ENCODE data around the gene FDX2. TPM values are rescaled to one million over a fixed set of nuclear protein-coding genes. Genes with fewer than 3 reads are reported as not detected.

The FDX2 gene
- total and polyA plus RNA-seq, 2 of the 13 experiments (the other 11 are each of a cell fraction or from before 2014, with no cell fraction given): 21.0 to 24.7 TPM

DNA sequence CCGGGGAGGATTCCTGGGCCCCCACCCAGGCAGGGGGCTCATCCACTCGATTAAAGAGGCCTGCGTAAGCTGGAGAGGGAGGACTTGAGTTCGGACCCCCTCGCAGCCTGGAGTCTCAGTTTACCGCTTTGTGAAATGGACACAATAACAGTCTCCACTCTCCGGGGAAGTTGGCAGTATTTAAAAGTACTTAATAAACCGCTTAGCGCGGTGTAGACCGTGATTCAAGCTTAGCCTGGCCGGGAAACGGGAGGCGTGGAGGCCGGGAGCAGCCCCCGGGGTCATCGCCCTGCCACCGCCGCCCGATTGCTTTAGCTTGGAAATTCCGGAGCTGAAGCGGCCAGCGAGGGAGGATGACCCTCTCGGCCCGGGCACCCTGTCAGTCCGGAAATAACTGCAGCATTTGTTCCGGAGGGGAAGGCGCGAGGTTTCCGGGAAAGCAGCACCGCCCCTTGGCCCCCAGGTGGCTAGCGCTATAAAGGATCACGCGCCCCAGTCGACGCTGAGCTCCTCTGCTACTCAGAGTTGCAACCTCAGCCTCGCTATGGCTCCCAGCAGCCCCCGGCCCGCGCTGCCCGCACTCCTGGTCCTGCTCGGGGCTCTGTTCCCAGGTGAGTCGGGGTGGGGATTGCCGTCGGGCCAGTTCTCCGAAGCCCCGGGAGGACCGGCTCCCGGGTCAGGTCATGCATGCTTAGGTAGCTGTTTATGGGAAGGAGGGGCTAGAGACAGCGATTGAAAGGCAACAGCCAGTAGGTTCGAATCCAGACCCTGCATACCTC is 45.0 kb downstream of the FDX2 start, which contains the start of gene ICAM1:
ICAM1 (plus strand) TSS at position 505 of the 779 bp plus-strand sequence; CDS start at position 545, 40 bp downstream.
- Histone ChIP-seq H3K27me3 (ENCODE audit: control insufficient read depth in 1 of 2, insufficient read depth in 2 of 2, low read length in 2 of 2) (no peaks in the 10 kb centered on the region), H3K4me2 (ENCODE audit: low read depth, low read length) (peak within 1 kb of the TSS; percentile 87), H3K4me1 (ENCODE audit: insufficient read depth, low read length) (peaks cover 62% of the 10 kb centered on the region), H3K4me3 (replicated peaks in 1 of 3; ENCODE audit: insufficient read depth in 1 of 3, low read depth in 2 of 3, low read length in 3 of 3) (peak within 1 kb of the TSS; percentile 68 to 81 (median 76)), H4K20me1 (ENCODE audit: insufficient read depth, low read length) (no peaks in the 10 kb centered on the region), H3K36me3 (replicated peaks in 1 of 2; ENCODE audit: control insufficient read depth in 1 of 2, insufficient read depth in 2 of 2, low read length in 2 of 2) (peaks cover 5 to 15% of the 10 kb centered on the region in 2 experiments; a peak in 3 of 5 replicates), H3K79me2 (ENCODE audit: insufficient read depth, low read length) (peaks cover 28% of the 10 kb centered on the region), H3K27ac (ENCODE audit: extremely low read length, insufficient read depth, low read length) (peak within 1 kb of the TSS; percentile 85), H3K9ac (ENCODE audit: insufficient read depth, low read depth, low read length) (peak within 1 kb of the TSS; percentile 79), H3K9me3 (ENCODE audit: low read length) (no peaks in the 10 kb centered on the region), H2AFZ (ENCODE audit: low read length) (no peak within 1 kb of the TSS)
- ChIA-PET CTCF (ENCODE audit: low intra/inter-chr PET ratio, low total read pairs) (interaction anchor here (3.6 kb wide), 1 partner anchor 119 kb away, joined by 47 read pairs; no protein-coding TSS in a partner anchor), POLR2A (interaction anchor here (0.6 to 6.5 kb wide), 24 partner anchors 8 to 235 kb away, joined by 3 to 149 read pairs (median 4); partner anchors contain the start of genes CDC37, ICAM4, ICAM5 and RAVER1)
- ATAC-seq: peak; percentile 84
- peak; percentile 4 for FAIRE-seq
- WGBS (ENCODE audit: low lambda C conversion rate): 2% methylated on average over 6 of the region's 51 CpGs
- BruUV-seq (replicated peaks): TSS peak; percentile 99
- intact Hi-C loops (cut with micrococcal nuclease; ENCODE audit: unreplicated experiment) (loop anchor here (2.0 kb wide), 1 partner anchor 16 kb away; the partner anchor contains the start of gene ICAM4), in situ Hi-C loops (cut with HindIII; ENCODE audit: extremely low pct_ligation_motif_present, low pct_unique_long_range_greater_than_20kb) (loop anchor here (5.0 kb wide), 1 partner anchor 121 kb away; no protein-coding TSS in a partner anchor)
- DNase-seq (ENCODE audit: low spot score): peak; percentile 83
- TF ChIP-seq NRL (CRISPR knock-in tag; IDR thresholded peaks at IDR 0.05; ENCODE audit: borderline replicate concordance) (peak; percentile 90; the same call in 1 of the 2 replicates), TMF1 (CRISPR knock-in tag; IDR thresholded peaks at IDR 0.05; ENCODE audit: low read depth) (peak; percentile 66; the same call in 1 of the 2 replicates), PPARG (CRISPR knock-in tag; conservative IDR thresholded peaks at IDR 0.05) (peak; percentile 60; the same call in 1 of the 2 replicates), ZNF274 (CRISPR knock-in tag; IDR thresholded peaks at IDR 0.05) (peak; percentile 17; the same call in 1 of the 2 replicates), MBD4 (IDR thresholded peaks at IDR 0.05; ENCODE audit: borderline replicate concordance, low read length) (no peak), PAXIP1 (CRISPR knock-in tag; conservative IDR thresholded peaks at IDR 0.05) (peak; percentile 75), ZFYVE20 (CRISPR knock-in tag; IDR thresholded peaks at IDR 0.05; ENCODE audit: borderline replicate concordance, low read depth) (no peak), ZNF607 (CRISPR knock-in tag; IDR thresholded peaks at IDR 0.05; ENCODE audit: borderline replicate concordance) (peak; percentile 96), PHF21A (CRISPR knock-in tag; IDR thresholded peaks at IDR 0.05) (peak; percentile 91), ISL2 (CRISPR knock-in tag; IDR thresholded peaks at IDR 0.05) (peak; percentile 70), ZNF121 (CRISPR knock-in tag; IDR thresholded peaks at IDR 0.05) (peak; percentile 74), CHD4 (IDR thresholded peaks at IDR 0.05; ENCODE audit: borderline replicate concordance, low read length) (peak; percentile 89; the same call in 1 of the 2 replicates), HOXD1 (CRISPR knock-in tag; IDR thresholded peaks at IDR 0.05) (peak; percentile 46; the same call in 1 of the 2 replicates)
- TF ChIP-seq, protein P1, sequence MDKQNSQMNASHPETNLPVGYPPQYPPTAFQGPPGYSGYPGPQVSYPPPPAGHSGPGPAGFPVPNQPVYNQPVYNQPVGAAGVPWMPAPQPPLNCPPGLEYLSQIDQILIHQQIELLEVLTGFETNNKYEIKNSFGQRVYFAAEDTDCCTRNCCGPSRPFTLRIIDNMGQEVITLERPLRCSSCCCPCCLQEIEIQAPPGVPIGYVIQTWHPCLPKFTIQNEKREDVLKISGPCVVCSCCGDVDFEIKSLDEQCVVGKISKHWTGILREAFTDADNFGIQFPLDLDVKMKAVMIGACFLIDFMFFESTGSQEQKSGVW (CRISPR knock-in tag; IDR thresholded peaks at IDR 0.05; ENCODE audit: borderline replicate concordance): no peak
- TF ChIP-seq, protein P2, sequence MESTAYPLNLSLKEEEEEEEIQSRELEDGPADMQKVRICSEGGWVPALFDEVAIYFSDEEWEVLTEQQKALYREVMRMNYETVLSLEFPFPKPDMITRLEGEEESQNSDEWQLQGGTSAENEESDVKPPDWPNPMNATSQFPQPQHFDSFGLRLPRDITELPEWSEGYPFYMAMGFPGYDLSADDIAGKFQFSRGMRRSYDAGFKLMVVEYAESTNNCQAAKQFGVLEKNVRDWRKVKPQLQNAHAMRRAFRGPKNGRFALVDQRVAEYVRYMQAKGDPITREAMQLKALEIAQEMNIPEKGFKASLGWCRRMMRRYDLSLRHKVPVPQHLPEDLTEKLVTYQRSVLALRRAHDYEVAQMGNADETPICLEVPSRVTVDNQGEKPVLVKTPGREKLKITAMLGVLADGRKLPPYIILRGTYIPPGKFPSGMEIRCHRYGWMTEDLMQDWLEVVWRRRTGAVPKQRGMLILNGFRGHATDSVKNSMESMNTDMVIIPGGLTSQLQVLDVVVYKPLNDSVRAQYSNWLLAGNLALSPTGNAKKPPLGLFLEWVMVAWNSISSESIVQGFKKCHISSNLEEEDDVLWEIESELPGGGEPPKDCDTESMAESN (CRISPR knock-in tag; conservative IDR thresholded peaks at IDR 0.05): peak; percentile 78
